Mesothelial cell of epicardium (in vitro differentiated cells): ENCODE results near the gene AKAP11. TPM values are rescaled to one million over a fixed set of nuclear protein-coding genes. Genes with fewer than 3 reads are reported as not detected.
A peak's percentile ranks its signal among the peaks of the same experiment; 100 is the strongest.

Source experiments
- DNase-seq, 2 experiments: peaks; one replicate each; pipeline ENCODE4 v3.0.0; 2021; ENCODE audit warnings: low spot score in 2 of 2; ENCODE audit not compliant: unreplicated experiment in 2 of 2
- H3K27ac Mint-ChIP-seq: 2 replicates; pipeline ENCODE4 v1.8.0; 2021; ENCODE audit warnings: mixed read lengths
- H3K27me3 Mint-ChIP-seq: 2 replicates; pipeline ENCODE4 v1.8.0; 2021; ENCODE audit warnings: low read depth, mixed read lengths
- H3K36me3 Mint-ChIP-seq: 2 replicates; pipeline ENCODE4 v1.8.0; 2021; ENCODE audit warnings: mixed read lengths
- H3K4me1 Mint-ChIP-seq: 2 replicates; pipeline ENCODE4 v1.8.0; 2021; ENCODE audit warnings: mixed read lengths
- H3K4me3 Mint-ChIP-seq: 2 replicates; pipeline ENCODE4 v1.8.0; 2021; ENCODE audit warnings: mild to moderate bottlenecking, moderate library complexity, mixed read lengths
- H3K9me3 Mint-ChIP-seq: 2 replicates; pipeline ENCODE4 v1.8.0; 2021; ENCODE audit warnings: mixed read lengths
- total RNA-seq: library from RNA; stranded (reverse); gene quantifications from 3 replicates; pipeline ENCODE4 v1.2.1, GENCODE V29; 2021
- TF ChIP-seq, protein P1 (sequence below): fragments of 200-600 bp; sonication (generic); IDR thresholded peaks from one replicate; pipeline ENCODE4 v1.5.0; 2021; ENCODE audit warnings: antibody characterized with exemption; ENCODE audit not compliant: unreplicated experiment

Gene AKAP11
- total RNA-seq, 1 donor from 2014 or later = 33.9 TPM

DNA sequence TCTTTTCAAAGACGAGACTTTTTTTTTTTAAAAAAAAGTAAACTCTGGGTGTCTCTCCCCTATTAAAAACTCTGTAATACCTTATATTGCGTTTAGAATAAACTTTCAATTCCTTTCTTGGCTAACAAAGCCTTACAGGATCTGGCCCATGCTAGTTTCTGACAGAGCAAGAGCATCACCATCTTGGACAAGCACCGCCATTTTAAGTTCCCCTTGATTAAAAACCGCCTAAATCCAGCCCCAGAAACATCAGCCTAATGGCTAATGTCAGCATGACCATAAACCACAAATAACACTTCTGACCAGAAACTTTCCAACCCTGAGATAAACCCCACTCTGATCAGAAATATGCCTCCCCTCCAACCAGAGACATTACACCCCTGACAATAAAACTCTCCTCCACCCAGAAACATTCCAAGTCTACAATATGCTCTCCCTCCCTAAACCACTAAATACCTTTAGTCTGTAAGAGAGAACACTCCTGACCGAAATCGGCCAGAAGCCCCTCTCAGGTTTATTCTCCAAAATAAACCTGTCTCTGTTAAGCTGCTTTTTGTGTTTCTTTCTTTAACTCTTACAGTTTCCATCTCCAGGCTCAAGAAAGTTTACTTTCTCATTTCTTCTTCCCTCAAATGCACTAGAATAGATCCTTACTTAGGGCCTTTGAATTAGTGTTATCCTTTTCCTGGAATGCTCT, 1.6 kb upstream of the AKAP11 start:
- Mint-ChIP-seq H3K27ac (no peak overlapping the region), H3K9me3 (peaks cover 13% of the 10 kb centered on the region), H3K4me1 (peaks cover 47% of the 10 kb centered on the region), H3K4me3 (no peak overlapping the region), H3K36me3 (no peaks in the 10 kb centered on the region), H3K27me3 (no peaks in the 10 kb centered on the region)
- DNase-seq = no peak
- TF ChIP-seq, protein P1, sequence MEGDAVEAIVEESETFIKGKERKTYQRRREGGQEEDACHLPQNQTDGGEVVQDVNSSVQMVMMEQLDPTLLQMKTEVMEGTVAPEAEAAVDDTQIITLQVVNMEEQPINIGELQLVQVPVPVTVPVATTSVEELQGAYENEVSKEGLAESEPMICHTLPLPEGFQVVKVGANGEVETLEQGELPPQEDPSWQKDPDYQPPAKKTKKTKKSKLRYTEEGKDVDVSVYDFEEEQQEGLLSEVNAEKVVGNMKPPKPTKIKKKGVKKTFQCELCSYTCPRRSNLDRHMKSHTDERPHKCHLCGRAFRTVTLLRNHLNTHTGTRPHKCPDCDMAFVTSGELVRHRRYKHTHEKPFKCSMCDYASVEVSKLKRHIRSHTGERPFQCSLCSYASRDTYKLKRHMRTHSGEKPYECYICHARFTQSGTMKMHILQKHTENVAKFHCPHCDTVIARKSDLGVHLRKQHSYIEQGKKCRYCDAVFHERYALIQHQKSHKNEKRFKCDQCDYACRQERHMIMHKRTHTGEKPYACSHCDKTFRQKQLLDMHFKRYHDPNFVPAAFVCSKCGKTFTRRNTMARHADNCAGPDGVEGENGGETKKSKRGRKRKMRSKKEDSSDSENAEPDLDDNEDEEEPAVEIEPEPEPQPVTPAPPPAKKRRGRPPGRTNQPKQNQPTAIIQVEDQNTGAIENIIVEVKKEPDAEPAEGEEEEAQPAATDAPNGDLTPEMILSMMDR = no peak

- DNase-seq = no peak
- Mint-ChIP-seq H3K9me3 (peaks cover 13% of the 10 kb centered on the region), H3K36me3 (no peaks in the 10 kb centered on the region), H3K27ac (no peak overlapping the region), H3K4me3 (peak overlapping the region; percentile 96), H3K27me3 (no peaks in the 10 kb centered on the region), H3K4me1 (peaks cover 43% of the 10 kb centered on the region)
- TF ChIP-seq, protein P1 = no peak
Measured at GRCh38 chr13:42270857-42271215, 1.1 kb upstream of the AKAP11 start.

GRCh38 chr13:42271337-42272114, 426 bp upstream of the AKAP11 start:
- Mint-ChIP-seq H3K4me3 (peak overlapping the region; percentile 96), H3K9me3 (peaks cover 13% of the 10 kb centered on the region), H3K27ac (peak overlapping the region; percentile 93), H3K4me1 (peaks cover 42% of the 10 kb centered on the region), H3K36me3 (no peaks in the 10 kb centered on the region), H3K27me3 (no peaks in the 10 kb centered on the region)
- peak; percentile 86 to 89 for DNase-seq
- TF ChIP-seq, protein P1 = no peak

- TF ChIP-seq, protein P1 = no peak
- peak overlapping the region; percentile 96 for H3K4me3 Mint-ChIP-seq
- DNase-seq = no peak
- H3K36me3 Mint-ChIP-seq = no peaks in the 10 kb centered on the region
- H3K4me1 Mint-ChIP-seq = peaks cover 37% of the 10 kb centered on the region
- peaks cover 13% of the 10 kb centered on the region for H3K9me3 Mint-ChIP-seq
- peak overlapping the region; percentile 96 for H3K27ac Mint-ChIP-seq
- no peaks in the 10 kb centered on the region for H3K27me3 Mint-ChIP-seq
Measured at GRCh38 chr13:42272804-42273175, 838 bp downstream of the AKAP11 start.

DNA sequence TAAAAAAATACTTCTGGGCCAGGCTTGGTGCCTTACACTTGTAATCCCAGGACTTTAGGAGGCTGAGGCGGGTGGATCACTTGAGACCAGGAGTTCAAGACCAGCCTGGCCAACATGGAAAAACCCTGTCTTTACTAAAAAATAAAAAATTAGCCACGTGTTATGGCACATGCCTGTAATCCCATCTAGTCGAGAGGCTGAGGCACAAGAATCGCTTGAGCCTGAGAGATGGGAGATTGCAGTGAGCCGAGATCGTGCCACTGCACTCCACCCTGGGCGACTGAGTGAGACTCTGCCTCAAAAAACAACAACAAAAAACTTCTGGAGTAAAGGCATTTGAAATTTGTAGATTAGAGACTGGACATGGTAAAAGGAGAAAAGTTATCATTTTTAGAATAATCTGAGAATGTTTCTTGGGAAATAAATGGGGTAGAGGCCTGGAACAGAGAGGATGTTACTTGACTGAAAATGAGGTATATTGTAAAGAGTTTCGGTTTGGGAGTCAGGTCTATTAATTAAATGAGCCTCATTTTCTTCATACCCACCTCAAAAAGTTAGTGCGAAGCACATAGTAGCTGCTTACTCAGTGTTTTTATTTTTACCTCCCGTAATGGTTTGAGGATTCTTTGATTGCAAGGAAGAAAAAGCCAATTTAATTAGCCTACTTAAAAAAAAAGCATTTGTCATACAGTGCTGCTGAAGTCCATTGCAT, 2.6 kb downstream of the AKAP11 start:
- no peak overlapping the region for H3K4me3 Mint-ChIP-seq
- peaks cover 13% of the 10 kb centered on the region for H3K9me3 Mint-ChIP-seq
- no peak overlapping the region for H3K27ac Mint-ChIP-seq
- no peaks in the 10 kb centered on the region for H3K27me3 Mint-ChIP-seq
- no peaks in the 10 kb centered on the region for H3K36me3 Mint-ChIP-seq
- peaks cover 39% of the 10 kb centered on the region for H3K4me1 Mint-ChIP-seq
- TF ChIP-seq, protein P1 = no peak
- DNase-seq = no peak
